Stimulated activated CD8-positive, alpha-beta memory T cell treated with anti-CD3 and anti-CD28 coated beads, Interleukin-15, amount 100 ng/mL, for 4 hours (primary cell): ENCODE data around the gene PIK3CD.
A peak's percentile ranks its signal among the peaks of the same experiment; 100 is the strongest.
"Not testable (repeated sequence)": the region's sequence is repeated elsewhere in the genome, so short reads cannot be mapped to it uniquely, and the experiment has no call there.

Experiments
- DNase-seq, 2 donors: peaks; one replicate each; pipeline ENCODE4 v3.0.0-alpha.2; 2020; ENCODE audit warnings: low read depth in 2 of 2

Gene PIK3CD

GRCh38 chr1:9654834-9655723, 3.5 kb downstream of the PIK3CD start:
- DNase-seq = peak; percentile 34 to 47

DNA sequence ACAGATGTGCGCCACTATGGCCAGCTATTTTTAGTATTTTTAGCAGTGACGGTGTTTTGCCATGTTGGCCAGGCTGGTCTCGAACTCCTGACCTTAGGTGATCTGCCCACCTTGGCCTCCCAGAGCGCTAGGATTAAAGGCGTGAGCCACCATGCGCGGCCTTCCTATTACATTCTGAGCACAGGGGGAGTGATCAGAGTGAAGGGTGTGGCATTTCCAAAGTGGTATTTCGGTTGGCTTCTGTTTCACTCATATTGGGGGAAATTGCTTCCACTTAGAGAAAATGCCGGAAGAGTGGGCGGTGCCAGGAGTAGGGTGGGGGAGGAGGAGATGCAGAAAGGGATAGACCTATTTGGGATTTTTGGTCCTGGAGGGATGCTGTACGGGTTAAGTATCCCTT, 4.3 kb downstream of the PIK3CD start:
- DNase-seq = no peak

GRCh38 chr1:9657521-9658032, 6.0 kb downstream of the PIK3CD start:
- no peak for DNase-seq

DNA sequence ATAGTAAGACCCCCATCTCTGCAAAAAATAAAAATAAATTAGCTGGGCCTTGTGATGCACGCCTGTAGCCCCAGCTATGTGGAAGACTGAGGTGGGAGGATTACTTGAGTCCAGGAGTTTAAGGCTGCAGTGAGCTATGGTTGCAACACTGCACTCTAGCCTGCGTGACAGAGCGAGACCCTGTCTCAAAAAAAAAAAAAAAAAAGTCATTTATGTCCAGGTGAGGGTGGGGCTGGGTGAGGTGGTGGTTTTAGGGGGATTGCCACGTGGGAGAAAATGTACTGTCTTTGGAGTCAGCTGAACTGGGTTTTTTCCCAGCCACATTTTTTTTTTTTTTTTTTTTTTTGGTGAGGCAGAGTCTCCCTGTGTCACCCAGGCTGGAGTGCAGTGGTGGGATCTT, 6.7 kb downstream of the PIK3CD start:
- no peak for DNase-seq

DNA sequence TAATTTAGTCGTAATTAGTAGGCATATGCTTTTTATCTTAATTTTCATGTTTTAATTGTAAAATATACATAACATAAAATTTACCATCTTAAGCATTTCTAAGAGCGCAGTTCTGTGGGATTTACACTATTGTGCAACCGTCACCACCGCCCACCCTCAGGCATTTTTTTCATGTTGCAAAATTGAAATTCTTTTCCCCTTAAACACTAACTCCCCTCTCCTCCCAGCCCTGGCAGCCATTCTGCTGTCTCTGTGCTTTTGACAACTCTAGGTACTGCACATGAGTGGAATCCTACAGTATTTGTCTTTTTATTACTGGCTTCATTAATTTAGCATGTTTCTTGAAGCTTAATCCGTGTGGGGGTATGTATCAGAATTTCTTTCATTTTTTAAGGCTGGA, 7.8 kb downstream of the PIK3CD start:
- no peak for DNase-seq

DNA sequence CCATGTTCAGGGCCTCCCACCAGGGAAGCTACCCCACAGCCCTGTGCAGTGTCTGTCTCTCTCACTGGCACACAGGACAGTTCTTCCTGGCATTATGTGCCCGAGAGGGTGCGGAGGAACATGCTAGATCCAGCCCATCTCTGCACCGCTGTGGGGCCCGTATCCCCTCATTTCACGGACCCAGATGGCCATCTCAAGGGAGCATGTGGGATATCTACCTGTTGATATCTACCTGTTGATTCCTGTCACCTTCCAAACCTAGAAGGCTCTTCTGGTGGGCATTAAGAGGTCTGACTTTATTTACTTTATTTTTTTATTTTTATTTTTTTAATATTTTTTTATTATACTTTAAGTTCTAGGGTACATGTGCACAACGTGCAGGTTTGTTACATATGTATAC, 11.7 kb downstream of the PIK3CD start:
- no peak for DNase-seq

DNA sequence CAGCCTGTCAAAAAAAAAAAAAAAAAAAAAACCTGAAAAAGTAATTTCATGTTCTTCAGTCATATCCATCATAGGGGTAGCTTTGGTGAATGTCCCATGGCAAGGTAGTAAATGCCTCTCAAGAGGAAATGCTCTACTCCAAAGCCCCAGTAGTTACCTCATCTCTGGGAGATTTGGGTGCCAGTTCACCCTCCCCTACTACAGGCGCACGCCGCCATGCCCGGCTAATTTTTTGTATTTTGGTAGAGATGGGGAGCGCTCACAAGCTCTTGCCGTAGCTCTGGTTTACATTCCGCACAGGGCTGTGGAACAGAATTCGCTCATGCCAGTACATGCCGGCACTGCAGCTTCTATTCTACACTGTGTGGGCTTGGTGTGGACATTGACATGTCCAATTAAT, 13.7 kb downstream of the PIK3CD start:
- DNase-seq = no peak

GRCh38 chr1:9668080-9668479, 16.5 kb downstream of the PIK3CD start:
- DNase-seq = no peak

- DNase-seq = no peak
Observed at GRCh38 chr1:9670085-9670484, 18.6 kb downstream of the PIK3CD start.

DNA sequence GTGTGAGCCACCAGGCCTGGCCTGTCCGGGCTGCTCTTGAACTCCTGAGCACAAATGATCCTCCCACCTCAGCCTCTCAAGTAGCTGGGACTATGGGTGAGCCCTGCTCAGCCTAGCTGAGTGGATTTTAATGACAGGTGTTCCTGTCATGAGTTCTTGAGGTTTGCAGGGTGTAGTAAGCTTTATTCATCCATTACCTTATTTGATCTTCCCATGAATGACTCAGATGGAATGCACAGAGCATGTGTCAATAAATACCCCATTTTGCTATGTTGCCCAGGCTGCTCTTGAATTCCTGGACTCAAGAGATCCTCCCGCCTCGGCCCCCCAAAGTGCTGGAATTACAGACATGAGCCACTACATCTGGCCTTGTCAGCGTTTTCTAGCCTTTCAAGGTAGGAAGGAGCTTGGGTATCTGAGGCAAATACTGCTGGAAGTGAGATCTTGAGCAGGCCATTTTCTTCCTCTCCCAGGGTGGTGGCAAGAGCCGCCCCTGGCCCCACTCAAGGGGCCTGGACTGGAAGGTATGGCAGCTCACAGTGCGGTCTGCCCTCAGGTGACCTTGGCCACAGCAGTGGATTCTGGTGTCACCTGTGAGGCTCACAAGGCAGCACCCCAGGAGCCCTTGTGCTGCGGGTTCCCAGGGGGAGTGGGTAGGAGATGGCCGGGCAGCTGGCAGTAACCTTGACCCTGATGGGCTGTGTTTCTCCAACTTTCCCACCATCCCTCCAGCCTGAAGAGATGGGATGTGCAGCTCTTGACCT, 20.0 kb downstream of the PIK3CD start:
- DNase-seq = no peak

DNA sequence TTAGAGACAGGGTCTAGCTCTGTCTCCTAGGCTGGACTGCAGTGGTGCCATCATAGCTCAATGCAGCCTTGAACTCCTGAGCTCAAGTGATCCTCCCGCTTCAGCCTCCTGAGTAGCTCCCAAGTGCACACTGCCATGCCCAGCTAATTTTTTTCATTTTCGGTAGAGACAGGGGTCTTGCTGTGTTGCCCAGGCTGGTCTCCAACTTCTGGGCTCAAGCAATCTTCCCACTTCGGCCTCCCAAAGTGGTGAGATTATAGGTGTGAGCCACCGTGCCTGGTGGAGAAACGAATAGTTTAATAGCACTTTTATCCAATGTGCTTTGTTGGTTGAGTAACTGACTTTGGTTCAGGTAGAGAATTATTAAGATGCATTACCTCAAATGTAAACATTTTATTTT, 20.9 kb downstream of the PIK3CD start:
- no peak for DNase-seq

- no peak for DNase-seq
Observed at GRCh38 chr1:9675393-9675792, 23.9 kb downstream of the PIK3CD start.

GRCh38 chr1:9676128-9676527, 24.6 kb downstream of the PIK3CD start:
- DNase-seq = not testable (repeated sequence)

- DNase-seq = no peak
Observed at GRCh38 chr1:9676815-9677393, 25.4 kb downstream of the PIK3CD start.

GRCh38 chr1:9680091-9680490, 28.6 kb downstream of the PIK3CD start:
- DNase-seq = no peak

DNA sequence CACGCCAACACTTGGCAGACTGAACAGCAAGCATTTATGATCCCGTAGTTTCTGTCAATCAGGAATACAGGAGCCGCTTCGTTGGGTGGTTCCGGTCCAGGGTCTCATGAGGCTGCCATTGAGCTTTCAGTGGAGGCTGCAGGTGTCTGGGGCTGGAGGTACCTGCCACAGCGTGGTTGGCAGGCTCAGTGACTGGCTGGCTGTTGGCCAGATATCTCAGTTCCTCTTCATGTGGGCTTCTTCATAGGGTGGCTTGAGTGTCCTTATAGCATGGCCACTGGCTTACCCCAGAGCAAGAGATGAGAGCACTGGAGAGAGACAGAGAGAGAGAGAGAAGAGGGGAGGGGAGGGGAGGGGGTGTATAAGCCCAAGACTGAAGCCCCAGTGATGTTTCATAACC, 29.3 kb downstream of the PIK3CD start:
- no peak for DNase-seq

DNA sequence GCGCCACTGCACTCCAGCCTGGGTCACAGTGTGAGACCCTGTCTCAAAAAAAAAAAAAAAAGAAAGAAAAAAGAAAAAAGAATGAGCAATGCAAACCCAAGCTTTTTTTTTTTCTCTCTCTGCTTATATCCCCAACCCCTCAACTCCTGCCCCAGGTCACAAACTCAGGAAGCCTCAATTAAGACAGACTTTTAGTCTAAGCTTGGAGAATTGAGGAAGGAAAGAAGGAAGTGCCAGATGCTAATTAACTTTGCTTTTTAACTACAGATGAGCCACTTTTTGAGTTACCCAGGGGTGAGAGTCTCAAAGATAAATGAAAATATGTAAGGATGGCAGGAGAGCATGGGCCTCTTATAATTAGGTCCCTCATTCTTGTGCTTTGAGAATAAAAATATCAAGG, 33.3 kb downstream of the PIK3CD start:
- no peak for DNase-seq

- DNase-seq = peak; percentile 60 to 77
Observed at GRCh38 chr1:9687120-9687873, 35.8 kb downstream of the PIK3CD start.

DNA sequence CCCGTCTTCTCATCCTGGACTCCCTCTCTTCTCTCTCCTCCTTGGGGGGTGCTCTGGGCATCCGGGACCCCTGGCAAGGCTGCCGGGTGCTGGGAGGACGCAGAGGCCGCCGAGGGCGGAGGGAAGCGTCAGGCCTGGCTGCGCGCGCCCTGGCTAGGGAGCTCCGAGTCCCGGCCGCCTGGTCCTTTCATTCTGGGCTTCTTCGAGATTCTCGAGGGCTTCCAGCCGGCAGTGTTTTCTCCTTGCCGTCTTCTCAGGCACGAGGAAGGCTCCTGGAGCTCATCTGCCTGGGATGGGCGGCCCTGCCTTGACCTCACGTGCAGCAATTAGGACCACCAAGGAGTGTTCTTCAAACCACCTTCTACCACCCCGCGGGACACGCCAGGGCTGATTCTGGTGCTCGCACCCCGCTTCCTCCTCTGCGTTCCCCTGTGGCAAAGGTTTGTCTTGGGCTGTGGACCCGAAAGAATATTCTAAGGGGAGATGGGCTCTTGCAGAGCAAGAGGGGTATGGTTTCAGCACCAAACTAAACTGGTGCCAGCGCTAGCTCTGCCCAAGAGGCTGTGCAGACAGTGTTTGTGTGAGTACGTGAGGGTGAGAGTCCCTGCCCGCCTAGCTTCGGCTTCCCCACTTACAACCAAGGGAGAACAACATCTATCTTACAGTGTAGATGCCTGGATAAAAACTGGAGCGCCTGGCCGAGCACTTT, 36.5 kb downstream of the PIK3CD start:
- no peak for DNase-seq

DNA sequence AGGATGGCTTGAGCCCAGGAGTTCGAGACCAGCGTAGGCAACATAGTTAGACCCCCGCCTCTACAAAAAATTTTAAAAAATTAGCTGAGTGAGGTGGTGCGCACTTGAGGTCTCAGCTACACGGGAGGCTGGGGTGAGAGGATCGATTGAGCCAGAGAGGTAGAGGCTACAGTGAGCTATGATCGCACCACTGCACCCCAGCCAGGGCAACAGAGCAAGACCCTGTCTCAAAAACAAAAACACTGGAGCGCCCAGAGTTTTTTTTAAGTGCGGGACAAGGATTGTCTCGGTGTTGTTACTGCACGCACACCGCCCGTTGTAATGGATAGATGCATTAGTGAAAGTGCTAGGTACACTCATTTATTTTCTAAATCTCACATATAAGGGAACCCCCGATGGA, 37.1 kb downstream of the PIK3CD start:
- DNase-seq = no peak
